Endometrium (tissue), 2 donors: ENCODE measurements around the gene BMAL1.
"Not testable (repeated sequence)": the region's sequence is repeated elsewhere in the genome, so short reads cannot be mapped to it uniquely, and the experiment has no call there.

Experiments used
- FAIRE-seq: peaks from 2 replicates; lab custom pipeline; 2012; peaks lifted over from hg19 to GRCh38; lab: Jason Lieb, UNC
- donor health status: control.
- donor health status: control.

BMAL1 gene

DNA sequence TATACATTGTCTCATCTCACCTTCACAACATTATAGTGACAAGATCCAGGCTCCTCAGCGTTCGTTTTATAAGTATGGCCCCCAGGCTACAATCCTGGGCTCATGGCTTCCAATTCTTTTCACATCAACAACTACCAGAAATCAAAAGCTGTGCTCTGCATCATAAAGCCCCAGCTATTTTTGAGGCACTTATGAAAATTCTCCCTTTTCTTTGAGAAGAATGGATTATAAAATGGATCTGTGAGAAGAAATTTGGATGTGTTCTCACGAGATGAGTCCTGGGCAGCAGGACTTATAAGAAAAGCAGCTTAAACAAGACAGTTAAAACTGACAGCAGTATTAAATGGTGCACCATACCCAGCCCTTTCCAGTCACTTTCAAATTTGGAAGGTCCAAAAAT is 105.2 kb downstream of the BMAL1 start:
- FAIRE-seq, result no peak

DNA sequence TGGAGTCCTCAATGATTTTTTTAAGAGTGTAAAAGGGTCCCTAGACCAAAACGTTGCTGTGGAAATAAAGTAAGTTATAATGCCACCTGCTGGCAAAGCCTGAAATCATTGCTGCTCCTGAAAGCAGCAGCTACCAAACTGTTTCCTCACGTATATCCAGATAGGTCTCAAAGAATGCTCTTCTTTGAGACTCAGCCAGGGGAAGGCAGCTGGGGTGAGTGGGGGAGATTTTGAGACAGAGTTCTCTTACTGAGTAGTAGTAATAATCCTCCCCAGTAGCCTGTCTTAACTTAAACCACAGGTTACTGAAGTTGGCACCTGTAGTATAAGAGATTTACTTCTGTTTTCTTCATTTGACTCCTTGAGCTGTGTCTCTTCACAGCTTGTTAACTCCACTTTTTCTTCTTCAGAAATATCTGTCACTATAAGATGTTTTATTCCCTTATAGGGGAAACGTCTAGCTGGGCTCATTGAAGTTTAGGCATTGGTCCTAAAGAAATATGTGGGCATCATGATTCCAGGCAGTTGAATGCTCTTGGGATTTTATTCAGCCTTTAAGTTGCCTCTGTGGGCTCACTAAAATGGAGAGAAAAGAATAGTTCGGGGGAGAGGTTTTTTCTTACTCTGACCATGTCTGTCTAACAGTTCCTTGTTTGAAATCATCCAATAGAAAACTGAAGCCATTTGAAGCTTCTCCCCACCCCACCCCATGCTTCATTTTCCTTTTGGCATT is 107.5 kb downstream of the BMAL1 start:
- no peak for FAIRE-seq

DNA sequence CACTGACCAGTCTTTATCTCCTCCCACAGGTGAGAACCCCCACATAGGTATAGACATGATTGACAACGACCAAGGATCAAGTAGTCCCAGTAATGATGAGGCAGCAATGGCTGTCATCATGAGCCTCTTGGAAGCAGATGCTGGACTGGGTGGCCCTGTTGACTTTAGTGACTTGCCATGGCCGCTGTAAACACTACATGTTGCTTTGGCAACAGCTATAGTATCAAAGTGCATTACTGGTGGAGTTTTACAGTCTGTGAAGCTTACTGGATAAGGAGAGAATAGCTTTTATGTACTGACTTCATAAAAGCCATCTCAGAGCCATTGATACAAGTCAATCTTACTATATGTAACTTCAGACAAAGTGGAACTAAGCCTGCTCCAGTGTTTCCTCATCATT is 109.0 kb downstream of the BMAL1 start:
- no peak for FAIRE-seq

DNA sequence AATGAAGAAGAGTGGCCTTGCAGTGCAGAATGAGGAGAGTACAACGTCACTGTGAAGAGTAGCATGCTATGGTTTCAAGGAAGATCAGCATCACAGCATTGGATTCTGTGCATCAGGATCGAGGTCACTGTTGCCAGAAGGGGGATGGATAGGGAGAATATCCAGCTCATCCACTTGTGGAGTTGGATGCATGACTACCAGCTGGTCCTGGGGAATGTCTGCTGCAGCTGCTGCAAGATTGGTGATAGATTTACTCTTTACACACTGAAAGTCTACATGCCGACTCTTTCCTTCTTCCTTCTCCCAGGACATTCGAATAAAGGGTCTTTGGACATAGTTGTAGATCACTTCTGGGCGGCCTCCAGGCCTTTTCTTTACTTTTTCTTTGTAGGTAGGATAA is 111.2 kb downstream of the BMAL1 start:
- FAIRE-seq, result no peak

DNA sequence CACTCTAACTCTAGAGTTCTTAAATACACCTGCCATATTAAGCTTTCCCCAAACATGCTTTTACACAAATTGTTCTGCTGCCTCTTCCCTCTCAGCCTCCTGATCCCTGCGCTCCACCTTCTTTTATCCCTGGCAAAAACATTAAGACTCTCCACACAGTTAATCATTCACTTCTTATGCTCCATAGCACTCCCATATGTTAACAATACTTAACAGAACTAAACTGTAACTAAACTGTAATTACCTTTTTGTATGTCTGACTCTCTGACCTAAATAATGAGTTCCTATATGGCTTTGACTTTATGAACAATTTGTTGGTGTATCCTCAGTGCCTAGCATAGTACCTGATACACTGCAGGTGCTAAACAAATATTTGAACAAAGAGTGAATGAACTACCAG is 113.6 kb downstream of the BMAL1 start:
- FAIRE-seq, result no peak

DNA sequence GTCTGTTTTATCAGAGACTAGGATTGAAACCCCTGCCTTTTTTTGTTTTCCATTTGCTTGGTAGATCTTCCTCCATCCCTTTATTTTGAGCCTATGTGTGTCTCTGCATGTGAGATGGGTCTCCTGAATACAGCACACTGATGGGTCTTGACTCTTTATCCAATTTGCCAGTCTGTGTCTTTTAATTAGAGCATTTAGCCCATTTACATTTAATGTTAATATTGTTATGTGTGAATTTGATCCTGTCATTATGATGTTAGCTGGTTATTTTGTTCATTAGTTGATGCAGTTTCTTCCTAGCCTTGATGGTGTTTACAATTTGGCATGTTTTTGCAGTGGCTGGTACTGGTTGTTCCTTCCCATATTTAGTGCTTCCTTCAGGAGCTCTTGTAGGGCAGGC is 120.7 kb downstream of the BMAL1 start:
- not testable (repeated sequence) for FAIRE-seq

DNA sequence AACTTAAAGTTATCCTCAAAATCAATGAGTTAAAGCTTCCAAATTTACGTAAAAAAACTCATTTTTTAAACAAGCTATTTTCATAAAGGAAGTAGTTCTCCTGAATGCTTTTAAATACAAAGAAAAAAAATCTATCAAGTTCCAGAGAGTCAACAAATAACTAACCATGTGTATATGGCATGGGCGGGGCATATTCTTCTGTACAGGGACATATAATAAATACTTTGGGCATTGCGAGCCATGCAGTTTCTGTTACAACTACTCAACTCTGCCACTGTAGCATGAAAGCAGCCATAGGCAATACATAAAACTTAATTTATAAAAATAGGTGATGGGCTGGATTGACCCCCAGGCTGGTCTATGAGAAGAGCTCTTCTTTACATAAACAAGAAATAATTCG is 127.6 kb downstream of the BMAL1 start:
- FAIRE-seq, result no peak

DNA sequence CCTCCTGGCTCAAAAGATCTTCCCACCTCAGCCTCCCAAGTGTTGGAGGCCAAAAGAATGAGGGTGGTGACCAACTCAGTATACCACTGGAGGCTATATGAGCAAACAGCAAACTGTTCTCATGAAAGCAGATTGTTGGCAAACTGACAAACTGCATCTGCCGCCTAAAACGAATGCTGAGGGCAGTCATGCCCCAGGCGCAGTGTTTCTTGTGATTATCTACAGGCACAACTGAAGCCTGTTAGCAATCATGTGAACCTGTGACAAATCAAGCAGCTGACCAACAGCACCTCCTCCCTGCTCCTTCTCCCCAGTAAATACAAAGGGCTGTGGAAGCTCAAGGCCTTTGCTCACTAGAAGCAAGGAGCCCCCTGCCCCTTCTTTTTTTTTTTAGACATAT is 137.6 kb downstream of the BMAL1 start:
- FAIRE-seq, result no peak

DNA sequence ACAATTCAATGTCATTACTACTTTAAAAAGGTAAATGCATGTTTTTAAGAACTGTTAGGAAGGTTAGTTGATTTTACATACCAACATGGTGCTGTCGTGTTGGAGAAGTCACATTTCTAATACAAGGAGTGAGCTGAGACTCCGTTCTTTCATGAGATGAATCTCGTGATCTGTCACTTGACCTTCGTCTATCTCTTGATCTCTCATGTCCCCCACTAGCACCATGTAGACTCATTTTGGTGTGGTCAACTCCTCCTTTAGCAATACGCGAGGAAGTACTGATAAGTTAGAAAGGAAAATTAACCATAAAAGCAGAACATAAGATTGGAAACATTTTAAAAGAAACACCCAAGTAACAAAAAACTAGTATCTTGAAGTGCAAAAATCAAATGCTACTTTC is 144.0 kb downstream of the BMAL1 start:
- no peak for FAIRE-seq

DNA sequence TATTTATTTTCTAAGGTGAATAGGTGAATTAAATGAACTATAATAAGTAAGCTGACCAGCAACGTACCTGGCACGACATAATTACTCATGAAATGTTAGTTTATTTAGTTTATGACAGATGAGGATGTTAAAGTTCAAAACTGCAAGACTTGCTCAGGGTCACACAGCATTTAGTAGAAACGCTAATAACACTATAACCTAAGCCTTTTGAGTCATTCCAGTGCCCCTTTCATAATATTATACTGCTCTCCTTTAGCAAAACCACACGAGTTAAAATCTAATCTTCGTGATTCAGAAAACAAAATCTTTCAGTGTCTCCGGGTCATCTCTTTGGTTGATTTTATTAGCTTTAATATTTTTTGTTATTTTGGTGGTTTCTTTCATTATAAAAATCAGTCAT is 145.8 kb downstream of the BMAL1 start:
- no peak for FAIRE-seq

DNA sequence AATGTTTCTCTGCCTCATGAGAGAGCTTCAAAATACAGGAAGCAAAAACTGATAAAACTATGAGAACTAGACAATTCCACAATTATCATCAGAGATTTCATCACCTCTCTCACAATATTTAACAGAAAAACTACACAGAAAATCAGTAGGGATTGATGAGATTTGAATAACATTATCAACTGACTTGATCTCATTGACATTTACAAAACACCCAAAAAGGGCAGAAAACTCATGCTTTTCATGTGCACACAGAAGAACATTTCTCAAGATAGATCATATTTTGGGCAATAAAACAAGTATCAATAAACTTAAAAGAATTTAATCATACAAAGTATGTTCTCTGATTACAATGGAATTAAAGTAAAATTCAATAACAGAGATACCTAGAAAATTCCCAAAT is 149.8 kb downstream of the BMAL1 start:
- FAIRE-seq, result no peak

DNA sequence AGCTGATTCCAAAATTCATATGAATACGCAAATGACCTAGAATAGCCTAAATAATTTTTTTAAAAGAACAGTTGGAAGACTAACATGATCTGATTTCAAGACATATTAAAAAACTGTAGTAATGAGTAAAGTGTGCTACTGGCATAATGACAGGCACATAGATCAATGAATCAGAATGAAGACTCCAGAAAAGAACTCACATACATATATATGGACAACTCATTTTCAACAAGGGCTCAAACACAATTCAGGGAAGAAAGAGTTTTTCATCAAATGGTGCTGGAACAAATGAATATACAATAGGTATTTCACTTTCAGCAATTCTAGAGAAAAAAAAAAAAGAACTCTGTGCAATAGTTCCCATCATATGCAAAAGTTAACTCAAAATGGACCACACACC is 151.7 kb downstream of the BMAL1 start:
- no peak for FAIRE-seq

DNA sequence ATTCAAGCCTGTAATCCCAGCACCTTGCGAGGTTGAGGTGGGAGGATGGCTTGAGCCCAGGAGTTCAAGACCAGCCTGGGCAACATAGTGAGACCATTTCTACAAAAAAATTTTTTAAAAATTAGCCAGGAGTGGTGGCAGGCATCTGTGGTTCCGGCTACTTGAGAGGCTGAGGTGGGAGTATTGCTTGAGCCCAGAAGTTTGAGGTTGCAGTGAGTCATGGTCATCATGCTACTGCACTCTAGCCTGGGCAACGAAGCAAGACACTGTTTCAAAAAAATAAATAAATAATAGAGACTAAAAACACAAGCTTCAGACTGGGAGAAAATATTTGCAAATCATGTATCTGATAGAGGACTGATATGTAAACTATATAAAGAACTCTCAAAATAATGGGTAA is 152.2 kb downstream of the BMAL1 start:
- FAIRE-seq, result no peak

DNA sequence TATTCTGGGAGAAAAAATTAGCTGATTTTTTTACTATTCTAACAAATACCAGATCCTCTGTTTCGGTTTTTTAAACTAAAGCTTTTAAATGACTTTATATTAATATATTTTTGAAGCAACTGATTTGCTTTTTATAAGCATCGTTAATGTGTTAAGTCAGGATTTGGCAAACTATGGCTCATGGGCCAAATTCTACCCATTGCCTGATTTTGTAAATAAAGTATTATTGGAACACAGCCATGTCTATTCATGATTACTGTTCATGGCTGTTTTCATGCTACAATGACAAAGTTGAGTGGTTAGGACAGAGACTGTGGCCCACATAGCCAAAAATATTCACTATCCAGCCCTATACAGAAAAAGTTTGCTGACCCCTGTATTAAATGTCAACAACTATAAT is 155.8 kb downstream of the BMAL1 start:
- FAIRE-seq, result no peak

DNA sequence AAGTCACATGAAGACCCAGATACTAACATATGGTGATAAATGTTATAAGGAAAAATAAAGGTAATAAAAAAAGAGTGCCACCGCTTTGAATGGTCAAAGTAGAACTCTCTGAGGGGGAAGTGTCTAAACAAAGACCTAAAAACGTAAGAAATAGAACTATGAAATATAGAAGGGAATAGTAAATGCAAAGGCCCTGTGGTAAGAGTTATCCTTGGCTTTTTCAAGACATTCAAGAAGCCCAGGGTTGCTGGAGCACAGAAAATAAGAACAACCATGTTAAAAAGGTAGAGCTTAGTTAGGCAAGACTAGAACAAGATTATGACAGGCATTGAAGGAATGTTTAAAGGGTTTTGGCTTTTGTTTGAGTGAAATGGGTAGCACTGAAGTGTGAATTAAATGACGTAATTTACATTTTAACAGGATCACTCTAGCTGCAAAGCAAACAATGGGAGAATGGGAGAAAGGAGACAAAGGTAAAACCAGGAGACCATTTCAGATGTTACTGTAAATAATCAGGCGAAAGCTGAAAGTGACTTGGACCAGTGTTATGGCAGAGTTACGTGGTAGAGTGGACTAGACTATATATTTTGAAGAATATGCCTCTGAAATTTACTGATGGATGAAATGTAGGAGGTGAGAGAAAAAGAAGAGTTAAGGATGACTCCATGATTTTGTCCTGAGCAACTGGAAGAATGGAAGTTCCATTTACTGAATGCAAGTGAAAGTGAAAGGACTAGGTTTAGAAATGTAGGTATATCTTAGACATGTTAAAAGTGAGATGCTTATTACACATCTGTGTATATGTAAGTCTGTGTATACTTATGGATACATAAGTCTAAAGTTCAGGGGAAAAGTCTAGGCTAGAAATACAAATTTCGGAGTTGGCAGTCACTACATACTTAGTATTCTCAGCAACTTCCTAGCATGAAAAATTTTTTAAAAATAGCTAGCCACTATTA is 156.9 kb downstream of the BMAL1 start:
- FAIRE-seq, result no peak

DNA sequence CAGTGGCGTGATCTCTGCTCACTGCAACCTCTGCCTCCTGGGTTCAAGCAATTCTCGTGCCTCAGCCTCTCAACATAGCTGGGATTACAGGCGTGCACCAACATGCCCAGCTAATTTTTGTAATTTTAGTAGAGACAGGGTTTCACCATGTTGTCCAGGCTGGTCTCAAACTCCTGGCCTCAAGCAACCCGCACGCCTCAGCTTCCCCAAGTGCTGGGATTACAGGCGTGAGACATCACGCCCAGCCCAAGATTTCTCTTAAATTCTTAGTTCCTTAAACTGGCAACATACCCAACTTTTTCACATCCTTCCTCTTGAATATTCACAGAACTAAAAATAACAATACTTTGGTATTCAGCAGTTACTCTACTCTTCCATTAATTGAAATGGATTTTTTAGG is 159.2 kb downstream of the BMAL1 start:
- not testable (repeated sequence) for FAIRE-seq
